CD4-positive, alpha-beta T cell (primary cell): ENCODE data around the gene YKT6. TPM values are rescaled to one million over a fixed set of nuclear protein-coding genes. Genes with fewer than 3 reads are reported as not detected.

ENCODE experiments used
- ATAC-seq: fragments of 200-7000 bp; cut with Tn5 transposase; one replicate; pipeline ENCODE4 v1.10.0; 2022; ENCODE audit warnings: mild to moderate bottlenecking; ENCODE audit not compliant: poor library complexity
- CTCF ChIA-PET: fragments of 350-600 bp; sonication (Branson Sonifier 250); formaldehyde crosslinking; loops from one replicate; lab custom pipeline; 2021; ENCODE audit warnings: antibody characterized with exemption, inconsistent platforms; lab: Charles Lee
- POLR2A ChIA-PET: fragments of 350-600 bp; sonication (Branson Sonifier 250); formaldehyde crosslinking; loops from one replicate; lab custom pipeline; 2021; ENCODE audit warnings: antibody characterized with exemption, inconsistent platforms; lab: Charles Lee
- DNase-seq, 14 experiments: peaks; one replicate each; pipeline ENCODE4 v3.0.0-alpha.2; 2013 to 2020; ENCODE audit warnings: mixed read lengths in 2 of 14
- H3K27ac ChIP-seq, 2 donors: one replicate each; pipeline versions ENCODE4 v1.5.1 to v1.7.0; 2013; ENCODE audit warnings: low read length in 2 of 2, low read depth in 1 of 2, mild to moderate bottlenecking in 1 of 2
- H3K27me3 ChIP-seq, 2 experiments: 1 replicate in 1 of 2; 2 replicates in 1 of 2; pipeline versions ENCODE4 v1.6.1 to v1.7.0; 2013; ENCODE audit warnings: low read length in 2 of 2, control low read depth in 1 of 2, mild to moderate bottlenecking in 1 of 2, moderate library complexity in 1 of 2; ENCODE audit not compliant: insufficient read depth in 2 of 2, control insufficient read depth in 1 of 2
- H3K36me3 ChIP-seq: one replicate; pipeline ENCODE4 v1.6.1; 2013; ENCODE audit warnings: low read length, control low read depth; ENCODE audit not compliant: insufficient read depth
- H3K4me1 ChIP-seq: one replicate; pipeline ENCODE4 v1.6.1; 2013; ENCODE audit warnings: low read length, control low read depth; ENCODE audit not compliant: insufficient read depth
- H3K4me3 ChIP-seq: one replicate; pipeline ENCODE4 v1.5.1; 2013; ENCODE audit warnings: mild to moderate bottlenecking, low read length, moderate library complexity
- H3K9me3 ChIP-seq, 2 experiments: 1 replicate in 1 of 2; 2 replicates in 1 of 2; pipeline versions ENCODE4 v1.6.1 to v1.7.0; 2013; ENCODE audit warnings: low read length in 2 of 2, mild to moderate bottlenecking in 2 of 2, control low read depth in 1 of 2, moderate library complexity in 1 of 2; ENCODE audit not compliant: control insufficient read depth in 1 of 2, insufficient read depth in 1 of 2
- H3K27ac Mint-ChIP-seq: one replicate; pipeline ENCODE4 v1.8.0; 2020; ENCODE audit warnings: mixed read lengths
- H3K27me3 Mint-ChIP-seq: one replicate; pipeline ENCODE4 v1.8.0; 2021; ENCODE audit warnings: mixed read lengths
- H3K36me3 Mint-ChIP-seq: one replicate; pipeline ENCODE4 v1.8.0; 2021; ENCODE audit warnings: low read depth, mixed read lengths
- H3K4me1 Mint-ChIP-seq: one replicate; pipeline ENCODE4 v1.8.0; 2021; ENCODE audit warnings: low read depth, mixed read lengths
- H3K4me3 Mint-ChIP-seq: one replicate; pipeline ENCODE4 v1.8.0; 2020; ENCODE audit warnings: mild to moderate bottlenecking, mixed read lengths
- H3K9me3 Mint-ChIP-seq: one replicate; pipeline ENCODE4 v1.8.0; 2020; ENCODE audit warnings: mixed read lengths
- CTCF ChIP-seq: fragments of 200-600 bp; IDR thresholded peaks from one replicate; pipeline ENCODE4 v1.8.0; 2022; ENCODE audit warnings: antibody characterized with exemption, mild to moderate bottlenecking
- intact Hi-C, 2 experiments: fragments of 100-400 bp; cut with DNase I in 1 of 2; cut with micrococcal nuclease in 1 of 2; formaldehyde crosslinking; loops; one replicate each; pipeline versions ENCODE4 v1.15.1 to v1.9.0; 2023 to 2025; cut with DNase I, micrococcal nuclease
- total RNA-seq, 174 experiments: library from RNA in 2 of 174; stranded (reverse) in 2 of 174; gene quantifications; one replicate each; pipeline ENCODE4 v1.2.3 and lab custom pipeline; 2021 to 2026

Gene YKT6
- total RNA-seq, 2 experiments from 2014 or later, result 85.0 to 86.4 TPM

DNA sequence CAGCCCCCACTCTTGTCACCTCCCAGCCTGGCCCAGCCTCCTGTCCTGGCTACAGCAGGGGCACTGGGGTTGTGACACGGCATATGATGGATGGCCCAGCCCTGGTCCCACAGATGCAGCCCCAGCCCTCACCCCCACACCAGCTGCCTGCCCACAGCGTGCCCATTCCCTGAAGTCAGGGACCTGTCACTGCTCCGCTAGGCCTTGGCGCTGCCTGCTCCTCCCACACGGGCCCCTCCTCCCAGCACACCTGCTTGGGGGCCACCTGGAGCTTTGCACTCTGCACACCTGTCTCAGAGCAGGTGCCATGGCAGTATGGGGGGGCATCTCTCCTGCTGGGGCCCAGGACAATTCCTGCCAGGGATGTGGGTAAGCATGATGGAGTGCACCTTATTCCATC is 15.0 kb upstream of the YKT6 start:
- CTCF ChIA-PET, result no interaction called here

GRCh38 chr7:44186736-44187135 is 14.0 kb upstream of the YKT6 start:
- intact Hi-C loops, result no loop called here
- Histone ChIP-seq H3K36me3 (no peaks in the 10 kb centered on the region), H3K27ac (no peak overlapping the region), H3K27me3 (no peaks in the 10 kb centered on the region), H3K9me3 (peaks cover 0 to 4% of the 10 kb centered on the region in 2 experiments), H3K4me3 (no peak overlapping the region), H3K4me1 (no peaks in the 10 kb centered on the region)
- Mint-ChIP-seq H3K36me3 (no peaks in the 10 kb centered on the region), H3K4me1 (no peaks in the 10 kb centered on the region), H3K27ac (no peak overlapping the region), H3K4me3 (no peak overlapping the region), H3K27me3 (no peaks in the 10 kb centered on the region), H3K9me3 (peaks cover 2% of the 10 kb centered on the region)
- POLR2A ChIA-PET, result no interaction called here
- peak in 1 of 14 experiments; percentile 2 for DNase-seq
- TF ChIP-seq CTCF, result no peak
- no peak for ATAC-seq
- CTCF ChIA-PET, result no interaction called here

More for the DNA sequence above, 15.0 kb upstream of the YKT6 start:
- H3K27ac Mint-ChIP-seq, result no peak overlapping the region
- POLR2A ChIA-PET, result no interaction called here
- no peaks in the 10 kb centered on the region for H3K4me1 Mint-ChIP-seq
- TF ChIP-seq CTCF, result no peak
- intact Hi-C loops, result no loop called here
- peaks cover 2% of the 10 kb centered on the region for H3K9me3 Mint-ChIP-seq
- Histone ChIP-seq H3K4me3 (no peak overlapping the region), H3K27ac (no peak overlapping the region), H3K4me1 (no peaks in the 10 kb centered on the region), H3K9me3 (peaks cover 0 to 4% of the 10 kb centered on the region in 2 experiments), H3K27me3 (no peaks in the 10 kb centered on the region), H3K36me3 (no peaks in the 10 kb centered on the region)
- DNase-seq (no peak), ATAC-seq (no peak)
- H3K27me3 Mint-ChIP-seq, result no peaks in the 10 kb centered on the region
- H3K4me3 Mint-ChIP-seq, result no peak overlapping the region
- H3K36me3 Mint-ChIP-seq, result no peaks in the 10 kb centered on the region

DNA sequence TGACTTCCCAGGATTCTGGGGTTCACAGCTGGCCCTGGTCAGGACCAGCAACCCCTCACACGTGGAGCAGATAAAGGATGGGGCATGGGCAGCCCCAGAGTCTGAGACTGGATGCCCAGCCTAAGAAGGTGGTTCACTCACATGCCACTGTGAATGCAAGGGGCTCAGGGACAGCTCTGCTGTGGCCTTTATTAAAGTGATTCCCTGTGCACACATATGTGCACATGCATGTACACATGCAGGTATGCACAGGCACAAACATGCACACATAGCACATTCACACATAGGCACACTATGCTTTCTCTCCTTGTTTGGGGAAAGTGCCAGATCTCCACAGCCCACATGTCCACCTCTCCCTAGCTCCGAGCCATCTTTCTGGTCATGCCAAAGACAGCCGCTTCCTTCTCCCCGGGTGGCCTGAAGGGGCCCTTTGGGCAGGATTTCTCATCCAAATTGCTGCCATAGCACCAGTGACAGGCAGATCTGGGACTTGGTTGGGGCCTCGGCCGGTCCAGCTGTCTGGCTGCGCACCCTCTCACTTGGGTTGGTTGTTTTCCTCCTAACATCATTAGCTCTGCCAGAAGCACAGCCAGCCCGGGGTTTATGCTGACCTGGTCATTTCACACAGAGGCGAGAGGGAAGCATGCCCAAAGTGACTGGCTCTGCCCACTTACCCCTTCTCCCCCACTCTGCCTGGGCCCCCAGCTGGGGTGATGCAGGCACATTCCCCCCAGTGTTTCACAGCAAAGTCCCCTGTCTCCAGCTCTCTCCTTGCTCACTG is 13.0 kb upstream of the YKT6 start:
- Mint-ChIP-seq H3K27ac (no peak overlapping the region), H3K4me1 (no peaks in the 10 kb centered on the region), H3K4me3 (no peak overlapping the region), H3K9me3 (no peaks in the 10 kb centered on the region), H3K36me3 (no peaks in the 10 kb centered on the region), H3K27me3 (peaks cover 4% of the 10 kb centered on the region)
- no peaks in the 10 kb centered on the region for H3K4me1 ChIP-seq
- H3K4me3 ChIP-seq, result no peak overlapping the region
- no peak overlapping the region for H3K27ac ChIP-seq
- intact Hi-C loops, result no loop called here
- peak in 1 of 14 experiments; percentile 23 for DNase-seq
- no peaks in the 10 kb centered on the region for H3K36me3 ChIP-seq
- no peak for TF ChIP-seq CTCF
- ATAC-seq, result no peak
- POLR2A ChIA-PET, result no interaction called here
- peaks cover 0 to 1% of the 10 kb centered on the region in 2 experiments for H3K9me3 ChIP-seq
- H3K27me3 ChIP-seq, result no peaks in the 10 kb centered on the region
- CTCF ChIA-PET, result no interaction called here
